ENCODE data around the gene PIP5K1B.
"Not testable (repeated sequence)": the region's sequence is repeated elsewhere in the genome, so short reads cannot be mapped to it uniquely, and the experiment has no call there.

The PIP5K1B gene

GRCh38 chr9:68980341-68980914, 275.4 kb downstream of the PIP5K1B start:
- DNase-seq (ENCODE audit: low read depth in 2 of 2, low spot score in 1 of 2), result no peak

GRCh38 chr9:68981789-68982188, 276.7 kb downstream of the PIP5K1B start:
- no peak for DNase-seq (ENCODE audit: low read depth in 2 of 2, low spot score in 1 of 2)

- no peak for DNase-seq (ENCODE audit: low read depth in 2 of 2, low spot score in 1 of 2)
These were observed 278.0 kb downstream of the PIP5K1B start for GRCh38 chr9:68983008-68983411.

GRCh38 chr9:68983522-68984424, 278.7 kb downstream of the PIP5K1B start:
- DNase-seq (ENCODE audit: low read depth in 2 of 2, low spot score in 1 of 2), result no peak

- not testable (repeated sequence) for DNase-seq (ENCODE audit: low read depth in 2 of 2, low spot score in 1 of 2)
These were observed 281.9 kb downstream of the PIP5K1B start for GRCh38 chr9:68986949-68987348.

- DNase-seq (ENCODE audit: low read depth in 2 of 2, low spot score in 1 of 2), result no peak
These were observed 286.4 kb downstream of the PIP5K1B start for GRCh38 chr9:68991457-68991856.

GRCh38 chr9:68995776-68996175, 290.7 kb downstream of the PIP5K1B start:
- no peak for DNase-seq (ENCODE audit: low read depth in 2 of 2, low spot score in 1 of 2)

GRCh38 chr9:68996462-68996861, 291.4 kb downstream of the PIP5K1B start:
- no peak for DNase-seq (ENCODE audit: low read depth in 2 of 2, low spot score in 1 of 2)

- DNase-seq (ENCODE audit: low read depth in 2 of 2, low spot score in 1 of 2), result no peak
These were observed 292.6 kb downstream of the PIP5K1B start for GRCh38 chr9:68997666-68998065.

GRCh38 chr9:68998385-68998784, 293.3 kb downstream of the PIP5K1B start:
- DNase-seq (ENCODE audit: low read depth in 2 of 2, low spot score in 1 of 2), result no peak

GRCh38 chr9:68998812-68999211, 293.8 kb downstream of the PIP5K1B start:
- no peak for DNase-seq (ENCODE audit: low read depth in 2 of 2, low spot score in 1 of 2)

GRCh38 chr9:68999393-69000105, 294.5 kb downstream of the PIP5K1B start:
- peak; percentile 6 to 8 for DNase-seq (ENCODE audit: low read depth in 2 of 2, low spot score in 1 of 2)

GRCh38 chr9:69001921-69002320, 296.9 kb downstream of the PIP5K1B start:
- DNase-seq (ENCODE audit: low read depth in 2 of 2, low spot score in 1 of 2), result no peak

GRCh38 chr9:69003051-69003450, 298.0 kb downstream of the PIP5K1B start:
- DNase-seq (ENCODE audit: low read depth in 2 of 2, low spot score in 1 of 2), result no peak

- no peak for DNase-seq (ENCODE audit: low read depth in 2 of 2, low spot score in 1 of 2)
These were observed 299.8 kb downstream of the PIP5K1B start for GRCh38 chr9:69004836-69005235.

- DNase-seq (ENCODE audit: low read depth in 2 of 2, low spot score in 1 of 2), result no peak
These were observed 304.7 kb downstream of the PIP5K1B start for GRCh38 chr9:69009708-69010107.

- no peak for DNase-seq (ENCODE audit: low read depth in 2 of 2, low spot score in 1 of 2)
These were observed 307.8 kb downstream of the PIP5K1B start for GRCh38 chr9:69012696-69013381.

GRCh38 chr9:69013382-69013727, 308.3 kb downstream of the PIP5K1B start:
- no peak for DNase-seq (ENCODE audit: low read depth in 2 of 2, low spot score in 1 of 2)

- DNase-seq (ENCODE audit: low read depth in 2 of 2, low spot score in 1 of 2), result no peak
These were observed 309.0 kb downstream of the PIP5K1B start, which contains the start of gene PRKACG for GRCh38 chr9:69014013-69014412. PRKACG (minus strand) TSS chr9:69014113; CDS start chr9:69014092, 21 bp downstream.

GRCh38 chr9:69016191-69017096, 311.4 kb downstream of the PIP5K1B start:
- no peak for DNase-seq (ENCODE audit: low read depth in 2 of 2, low spot score in 1 of 2)

All from stimulated activated CD8-positive, alpha-beta memory T cell treated with anti-CD3 and anti-CD28 coated beads, Interleukin-4, amount 100 ng/mL, for 4 hours (primary cell).